Measurements from ENCODE around the gene NCKAP5.

GRCh38 chr2:133363884-133364283, 204.4 kb downstream of the NCKAP5 start:
- no peak for TF ChIP-seq CTCF (IDR thresholded peaks at IDR 0.05; ENCODE audit: borderline replicate concordance, extremely low read depth, low read length, poor library complexity, severe bottlenecking)
- TF ChIP-seq EZH2 (IDR thresholded peaks at IDR 0.05; ENCODE audit: borderline replicate concordance, low read depth, low read length, severe bottlenecking) = no peak

Measured in DND-41 (cell line).